C4-2B (cell line): Measurements from ENCODE around the gene APC2.

Source experiments
- ZFX ChIP-seq: fragments of 450-650 bp; IDR thresholded peaks from 2 replicates; pipeline ENCODE4 v1.6.1; 2017
- TF ChIP-seq, protein P1 (sequence below): fragments of 450-650 bp; conservative IDR thresholded peaks from 2 replicates; pipeline ENCODE4 v1.5.1; 2017; ENCODE audit warnings: mild to moderate bottlenecking

DNA sequence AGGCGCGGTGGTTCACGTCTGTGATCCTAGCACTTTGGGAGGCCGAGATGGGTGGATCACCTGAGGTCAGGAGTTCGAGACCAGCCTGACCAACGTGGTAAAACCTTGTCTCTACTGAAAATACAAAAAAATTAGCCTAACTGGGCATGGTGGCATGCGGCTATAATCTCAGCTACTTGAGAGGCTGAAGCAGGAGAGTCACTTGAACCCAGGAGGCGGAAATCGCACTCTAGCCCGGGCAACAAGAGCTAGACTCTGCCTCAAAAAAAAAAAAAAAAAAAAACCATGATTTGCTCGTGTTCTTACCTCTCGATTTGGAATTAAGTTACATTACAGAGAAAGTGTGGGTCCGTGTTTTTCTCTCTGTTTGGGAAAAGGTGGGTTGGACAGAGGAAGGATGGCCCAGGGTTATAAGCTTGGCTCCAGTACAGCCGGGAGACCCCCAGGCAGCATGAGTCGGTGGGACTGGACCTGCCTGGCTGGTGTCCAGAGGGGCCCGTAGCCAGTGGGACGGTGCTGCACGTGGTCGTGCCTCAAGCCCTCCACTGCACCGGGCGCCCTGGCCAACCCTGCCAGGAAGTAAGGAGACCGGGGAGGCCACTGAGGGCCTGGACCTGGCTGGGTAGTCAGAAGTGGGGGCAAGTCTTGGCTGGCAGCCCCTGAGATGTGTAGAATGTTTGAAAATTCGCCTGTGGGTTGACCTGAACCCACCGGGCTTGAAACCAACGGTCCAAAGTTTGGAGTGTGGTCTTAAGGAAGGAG is 8.1 kb upstream of the APC2 start:
- TF ChIP-seq, protein P1, sequence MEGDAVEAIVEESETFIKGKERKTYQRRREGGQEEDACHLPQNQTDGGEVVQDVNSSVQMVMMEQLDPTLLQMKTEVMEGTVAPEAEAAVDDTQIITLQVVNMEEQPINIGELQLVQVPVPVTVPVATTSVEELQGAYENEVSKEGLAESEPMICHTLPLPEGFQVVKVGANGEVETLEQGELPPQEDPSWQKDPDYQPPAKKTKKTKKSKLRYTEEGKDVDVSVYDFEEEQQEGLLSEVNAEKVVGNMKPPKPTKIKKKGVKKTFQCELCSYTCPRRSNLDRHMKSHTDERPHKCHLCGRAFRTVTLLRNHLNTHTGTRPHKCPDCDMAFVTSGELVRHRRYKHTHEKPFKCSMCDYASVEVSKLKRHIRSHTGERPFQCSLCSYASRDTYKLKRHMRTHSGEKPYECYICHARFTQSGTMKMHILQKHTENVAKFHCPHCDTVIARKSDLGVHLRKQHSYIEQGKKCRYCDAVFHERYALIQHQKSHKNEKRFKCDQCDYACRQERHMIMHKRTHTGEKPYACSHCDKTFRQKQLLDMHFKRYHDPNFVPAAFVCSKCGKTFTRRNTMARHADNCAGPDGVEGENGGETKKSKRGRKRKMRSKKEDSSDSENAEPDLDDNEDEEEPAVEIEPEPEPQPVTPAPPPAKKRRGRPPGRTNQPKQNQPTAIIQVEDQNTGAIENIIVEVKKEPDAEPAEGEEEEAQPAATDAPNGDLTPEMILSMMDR = no peak
- TF ChIP-seq ZFX = no peak
